GM23338 (cell line): ENCODE results near the gene DUS4L. TPM values are rescaled to one million over a fixed set of nuclear protein-coding genes. Genes with fewer than 3 reads are reported as not detected.

Source experiments
- ATAC-seq: fragments of 200-7000 bp; cut with Tn5 transposase; 3 replicates; pipeline ENCODE4 v1.9.1; 2020
- DNase-seq: peaks from one replicate; pipeline ENCODE4 v3.0.0-alpha.2; 2015; ENCODE audit warnings: low spot score
- H2AFZ ChIP-seq: fragments of 200-600 bp; sonication (generic); 2 replicates; pipeline ENCODE4 v1.8.0; 2016; ENCODE audit warnings: antibody characterized with exemption, mild to moderate bottlenecking, moderate library complexity
- H3F3A ChIP-seq: fragments of 200-600 bp; sonication (generic); replicated peaks from 2 replicates; pipeline ENCODE4 v1.8.0; 2017; ENCODE audit warnings: antibody characterized with exemption, mixed run types, low read depth
- H3K27ac ChIP-seq: fragments of 200-600 bp; sonication (generic); 2 replicates; pipeline ENCODE4 v1.6.1; 2016; ENCODE audit warnings: low read depth
- H3K27me3 ChIP-seq: fragments of 200-600 bp; sonication (generic); 2 replicates; pipeline ENCODE4 v1.8.0; 2016; ENCODE audit warnings: mild to moderate bottlenecking, mixed run types, moderate library complexity; ENCODE audit not compliant: insufficient read depth
- H3K36me3 ChIP-seq: fragments of 200-600 bp; sonication (generic); 2 replicates; pipeline ENCODE4 v1.8.0; 2016; ENCODE audit warnings: mild to moderate bottlenecking; ENCODE audit not compliant: insufficient read depth
- H3K4me1 ChIP-seq: fragments of 200-600 bp; sonication (generic); 2 replicates; pipeline ENCODE4 v1.8.0; 2016; ENCODE audit warnings: mild to moderate bottlenecking, moderate library complexity; ENCODE audit not compliant: insufficient read depth
- H3K4me2 ChIP-seq: fragments of 200-600 bp; sonication (generic); 2 replicates; pipeline ENCODE4 v1.7.1; 2017; ENCODE audit warnings: mixed run types
- H3K4me3 ChIP-seq: fragments of 200-600 bp; sonication (generic); 2 replicates; pipeline ENCODE4 v1.6.1; 2016; ENCODE audit warnings: mixed run types
- H3K79me2 ChIP-seq: fragments of 200-600 bp; sonication (generic); replicated peaks from 2 replicates; pipeline ENCODE4 v1.8.0; 2017; ENCODE audit warnings: mild to moderate bottlenecking; ENCODE audit not compliant: insufficient read depth
- H3K9me2 ChIP-seq: fragments of 200-600 bp; sonication (generic); 2 replicates; pipeline ENCODE4 v1.8.0; 2017; ENCODE audit not compliant: insufficient read depth
- H4K20me1 ChIP-seq: fragments of 200-600 bp; sonication (generic); replicated peaks from 2 replicates; pipeline ENCODE4 v1.8.0; 2017; ENCODE audit warnings: mild to moderate bottlenecking; ENCODE audit not compliant: insufficient read depth
- H3K27ac Mint-ChIP-seq: 2 replicates; pipeline ENCODE4 v1.8.0; 2020; ENCODE audit warnings: inconsistent platforms, mild to moderate bottlenecking, moderate library complexity, mixed read lengths
- H3K27me3 Mint-ChIP-seq: 3 replicates; pipeline ENCODE4 v1.8.0; 2022; ENCODE audit warnings: low read depth, mild to moderate bottlenecking, moderate library complexity, mixed read lengths, inconsistent platforms; ENCODE audit not compliant: insufficient read depth, poor library complexity
- H3K36me3 Mint-ChIP-seq: 3 replicates; pipeline ENCODE4 v1.8.0; 2021; ENCODE audit warnings: low read depth, mild to moderate bottlenecking, inconsistent platforms, moderate library complexity, mixed read lengths
- H3K4me1 Mint-ChIP-seq: 3 replicates; pipeline ENCODE4 v1.8.0; 2020; ENCODE audit warnings: mild to moderate bottlenecking, inconsistent platforms, mixed read lengths
- H3K4me3 Mint-ChIP-seq: 3 replicates; pipeline ENCODE4 v1.8.0; 2021; ENCODE audit warnings: moderate library complexity, mild to moderate bottlenecking, inconsistent platforms, mixed read lengths
- H3K9me3 Mint-ChIP-seq: 3 replicates; pipeline ENCODE4 v1.8.0; 2020; ENCODE audit warnings: moderate library complexity, mild to moderate bottlenecking, inconsistent platforms, mixed read lengths
- CREB1 ChIP-seq: fragments of 250-450 bp; sonication (Bioruptor Pico); IDR thresholded peaks from 2 replicates; pipeline ENCODE4 v1.5.0; 2020; ENCODE audit warnings: low read depth, mild to moderate bottlenecking, moderate library complexity
- ETS1 ChIP-seq: IDR thresholded peaks from 2 replicates; pipeline ENCODE4 v1.6.1; 2016; ENCODE audit warnings: antibody characterized with exemption
- EZH2 ChIP-seq: fragments of 200-600 bp; sonication (generic); IDR thresholded peaks from one replicate; pipeline ENCODE4 v1.8.0; 2017; ENCODE audit warnings: antibody characterized with exemption, mild to moderate bottlenecking, low read depth; ENCODE audit not compliant: unreplicated experiment
- NANOG ChIP-seq: IDR thresholded peaks from 2 replicates; pipeline ENCODE4 v1.6.1; 2016; ENCODE audit warnings: antibody characterized with exemption, borderline replicate concordance
- POLR2AphosphoS5 ChIP-seq: IDR thresholded peaks from 2 replicates; pipeline ENCODE4 v1.6.1; 2016; ENCODE audit warnings: antibody characterized with exemption, low read depth
- STAT1 ChIP-seq: IDR thresholded peaks from one replicate; pipeline ENCODE4 v1.6.1; 2016; ENCODE audit warnings: antibody characterized with exemption; ENCODE audit not compliant: unreplicated experiment
- polyA plus RNA-seq: library from polyadenylated mRNA; unstranded; fragments of >200 nt; fragmentation: Nextera tagmentation; extraction: Ambion mirVana; gene quantifications from 2 replicates; pipeline ENCODE4 v1.2.1, GENCODE V29; 2016
- total RNA-seq: library from RNA; depleted of rRNA; stranded (reverse); fragments of >200 nt; shearing (Covaris generic); gene quantifications from 2 replicates; pipeline ENCODE4 v1.2.3, GENCODE V29; 2014
- TF ChIP-seq, protein P1 (sequence below): fragments of 250-450 bp; sonication (Bioruptor Pico); IDR thresholded peaks from 2 replicates; pipeline ENCODE4 v1.5.0; 2020; ENCODE audit warnings: mild to moderate bottlenecking, moderate library complexity

The DUS4L gene
- total and polyA plus RNA-seq, 2 experiments from 2014 or later, result 16.7 to 22.9 TPM

GRCh38 chr7:107622429-107622828, 58.7 kb downstream of the DUS4L start (continued):
- TF ChIP-seq, protein P1, sequence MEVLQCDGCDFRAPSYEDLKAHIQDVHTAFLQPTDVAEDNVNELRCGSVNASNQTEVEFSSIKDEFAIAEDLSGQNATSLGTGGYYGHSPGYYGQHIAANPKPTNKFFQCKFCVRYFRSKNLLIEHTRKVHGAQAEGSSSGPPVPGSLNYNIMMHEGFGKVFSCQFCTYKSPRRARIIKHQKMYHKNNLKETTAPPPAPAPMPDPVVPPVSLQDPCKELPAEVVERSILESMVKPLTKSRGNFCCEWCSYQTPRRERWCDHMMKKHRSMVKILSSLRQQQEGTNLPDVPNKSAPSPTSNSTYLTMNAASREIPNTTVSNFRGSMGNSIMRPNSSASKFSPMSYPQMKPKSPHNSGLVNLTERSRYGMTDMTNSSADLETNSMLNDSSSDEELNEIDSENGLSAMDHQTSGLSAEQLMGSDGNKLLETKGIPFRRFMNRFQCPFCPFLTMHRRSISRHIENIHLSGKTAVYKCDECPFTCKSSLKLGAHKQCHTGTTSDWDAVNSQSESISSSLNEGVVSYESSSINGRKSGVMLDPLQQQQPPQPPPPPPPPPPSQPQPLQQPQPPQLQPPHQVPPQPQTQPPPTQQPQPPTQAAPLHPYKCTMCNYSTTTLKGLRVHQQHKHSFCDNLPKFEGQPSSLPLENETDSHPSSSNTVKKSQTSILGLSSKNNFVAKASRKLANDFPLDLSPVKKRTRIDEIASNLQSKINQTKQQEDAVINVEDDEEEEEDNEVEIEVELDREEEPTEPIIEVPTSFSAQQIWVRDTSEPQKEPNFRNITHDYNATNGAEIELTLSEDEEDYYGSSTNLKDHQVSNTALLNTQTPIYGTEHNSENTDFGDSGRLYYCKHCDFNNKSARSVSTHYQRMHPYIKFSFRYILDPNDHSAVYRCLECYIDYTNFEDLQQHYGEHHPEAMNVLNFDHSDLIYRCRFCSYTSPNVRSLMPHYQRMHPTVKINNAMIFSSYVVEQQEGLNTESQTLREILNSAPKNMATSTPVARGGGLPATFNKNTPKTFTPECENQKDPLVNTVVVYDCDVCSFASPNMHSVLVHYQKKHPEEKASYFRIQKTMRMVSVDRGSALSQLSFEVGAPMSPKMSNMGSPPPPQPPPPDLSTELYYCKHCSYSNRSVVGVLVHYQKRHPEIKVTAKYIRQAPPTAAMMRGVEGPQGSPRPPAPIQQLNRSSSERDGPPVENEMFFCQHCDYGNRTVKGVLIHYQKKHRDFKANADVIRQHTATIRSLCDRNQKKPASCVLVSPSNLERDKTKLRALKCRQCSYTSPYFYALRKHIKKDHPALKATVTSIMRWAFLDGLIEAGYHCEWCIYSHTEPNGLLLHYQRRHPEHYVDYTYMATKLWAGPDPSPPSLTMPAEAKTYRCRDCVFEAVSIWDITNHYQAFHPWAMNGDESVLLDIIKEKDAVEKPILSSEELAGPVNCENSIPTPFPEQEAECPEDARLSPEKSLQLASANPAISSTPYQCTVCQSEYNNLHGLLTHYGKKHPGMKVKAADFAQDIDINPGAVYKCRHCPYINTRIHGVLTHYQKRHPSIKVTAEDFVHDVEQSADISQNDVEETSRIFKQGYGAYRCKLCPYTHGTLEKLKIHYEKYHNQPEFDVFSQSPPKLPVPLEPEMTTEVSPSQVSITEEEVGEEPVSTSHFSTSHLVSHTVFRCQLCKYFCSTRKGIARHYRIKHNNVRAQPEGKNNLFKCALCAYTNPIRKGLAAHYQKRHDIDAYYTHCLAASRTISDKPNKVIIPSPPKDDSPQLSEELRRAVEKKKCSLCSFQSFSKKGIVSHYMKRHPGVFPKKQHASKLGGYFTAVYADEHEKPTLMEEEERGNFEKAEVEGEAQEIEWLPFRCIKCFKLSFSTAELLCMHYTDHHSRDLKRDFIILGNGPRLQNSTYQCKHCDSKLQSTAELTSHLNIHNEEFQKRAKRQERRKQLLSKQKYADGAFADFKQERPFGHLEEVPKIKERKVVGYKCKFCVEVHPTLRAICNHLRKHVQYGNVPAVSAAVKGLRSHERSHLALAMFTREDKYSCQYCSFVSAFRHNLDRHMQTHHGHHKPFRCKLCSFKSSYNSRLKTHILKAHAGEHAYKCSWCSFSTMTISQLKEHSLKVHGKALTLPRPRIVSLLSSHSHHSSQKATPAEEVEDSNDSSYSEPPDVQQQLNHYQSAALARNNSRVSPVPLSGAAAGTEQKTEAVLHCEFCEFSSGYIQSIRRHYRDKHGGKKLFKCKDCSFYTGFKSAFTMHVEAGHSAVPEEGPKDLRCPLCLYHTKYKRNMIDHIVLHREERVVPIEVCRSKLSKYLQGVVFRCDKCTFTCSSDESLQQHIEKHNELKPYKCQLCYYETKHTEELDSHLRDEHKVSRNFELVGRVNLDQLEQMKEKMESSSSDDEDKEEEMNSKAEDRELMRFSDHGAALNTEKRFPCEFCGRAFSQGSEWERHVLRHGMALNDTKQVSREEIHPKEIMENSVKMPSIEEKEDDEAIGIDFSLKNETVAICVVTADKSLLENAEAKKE, result no peak

- no peaks in the 10 kb centered on the region; the same call in 2 of the 3 replicates for H3K9me3 Mint-ChIP-seq
- Histone ChIP-seq H3K4me2 (no peak overlapping the region), H3K27ac (no peak overlapping the region), H2AFZ (no peak overlapping the region), H4K20me1 (no peaks in the 10 kb centered on the region), H3K4me1 (no peaks in the 10 kb centered on the region), H3F3A (no peaks in the 10 kb centered on the region), H3K36me3 (no peaks in the 10 kb centered on the region), H3K27me3 (no peaks in the 10 kb centered on the region), H3K4me3 (no peak overlapping the region), H3K9me2 (no peaks in the 10 kb centered on the region), H3K79me2 (no peaks in the 10 kb centered on the region)
- H3K27me3 Mint-ChIP-seq, result no peaks in the 10 kb centered on the region
- H3K36me3 Mint-ChIP-seq, result no peaks in the 10 kb centered on the region
- DNase-seq, result no peak
- TF ChIP-seq ETS1, result no peak
- TF ChIP-seq, protein P1, result no peak
- TF ChIP-seq STAT1, result no peak
- no peak for TF ChIP-seq CREB1
- TF ChIP-seq POLR2AphosphoS5, result no peak
- no peak for TF ChIP-seq NANOG
- no peak for TF ChIP-seq EZH2
- no peak overlapping the region for H3K27ac Mint-ChIP-seq
- no peaks in the 10 kb centered on the region for H3K4me1 Mint-ChIP-seq
- no peak for ATAC-seq
- no peak overlapping the region for H3K4me3 Mint-ChIP-seq
These were observed 59.1 kb downstream of the DUS4L start for GRCh38 chr7:107622894-107623293.
